ENCODE measurements around the gene MSRB2.
"Not testable (repeated sequence)": the region's sequence is repeated elsewhere in the genome, so short reads cannot be mapped to it uniquely, and the experiment has no call there.

The MSRB2 gene

DNA sequence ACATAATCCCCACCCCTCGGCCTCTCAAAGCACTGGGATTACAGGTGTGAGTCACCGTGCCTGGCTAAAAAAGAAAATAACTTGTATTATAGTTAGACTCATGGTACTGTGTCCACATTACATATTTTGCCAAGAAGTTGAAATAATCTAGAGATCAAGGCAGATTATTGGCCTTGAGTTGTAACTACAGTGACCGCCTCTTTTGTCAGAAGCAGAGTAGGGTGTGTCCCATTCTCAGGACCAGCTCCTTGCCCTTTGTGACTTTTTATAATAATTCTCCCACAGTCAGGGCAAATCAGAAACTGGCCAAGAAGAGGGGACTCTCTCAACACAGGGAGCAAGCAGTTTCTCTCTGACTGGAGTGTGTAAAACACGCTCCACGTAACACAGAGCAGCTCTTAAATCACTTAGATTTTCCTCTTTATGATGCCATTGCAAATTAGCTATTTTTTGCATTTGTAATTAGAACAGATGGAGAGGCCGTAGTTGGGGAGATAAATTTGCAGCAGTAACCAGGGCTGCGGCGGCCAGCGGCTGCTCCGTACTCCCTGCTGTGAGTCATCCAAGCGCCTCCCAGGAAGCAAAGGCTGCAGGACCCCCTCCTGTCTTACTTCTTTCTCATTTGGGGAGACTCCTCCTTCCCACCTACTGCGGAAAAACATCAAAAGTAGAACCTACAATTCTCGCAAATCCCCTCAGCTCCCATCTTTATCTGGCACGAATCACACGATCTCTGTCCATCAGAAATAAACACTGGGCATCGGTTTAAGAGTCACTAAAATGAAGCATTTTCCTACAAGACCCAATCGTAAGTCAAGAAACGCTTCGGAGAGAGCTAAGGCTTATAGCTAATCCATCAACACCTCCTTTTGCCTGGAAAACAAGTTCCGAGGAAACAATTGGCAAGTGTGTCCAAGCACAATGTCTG is 32.1 kb upstream of the MSRB2 start:
- no peaks in the 10 kb centered on the region for H3K36me3 ChIP-seq (ENCODE audit: insufficient read depth, low read depth, low read length)
- H3K27me3 ChIP-seq (ENCODE audit: insufficient read depth, low read length) = no peaks in the 10 kb centered on the region
- H3K27ac ChIP-seq (ENCODE audit: low read length) = no peak overlapping the region
- H3K9ac ChIP-seq (ENCODE audit: low read depth, low read length) = no peak overlapping the region
- no peaks in the 10 kb centered on the region; the same call in 1 of the 2 replicates for H3K9me3 ChIP-seq (ENCODE audit: insufficient read depth, low read depth, low read length)
- H3K4me3 ChIP-seq (ENCODE audit: low read length) = peak overlapping the region; percentile 27; the same call in 1 of the 2 replicates
- peaks cover 35% of the 10 kb centered on the region for H3K4me1 ChIP-seq (ENCODE audit: insufficient read depth, low read length)

- peaks cover 33% of the 10 kb centered on the region for H3K4me1 ChIP-seq (ENCODE audit: insufficient read depth, low read length)
- H3K4me3 ChIP-seq (ENCODE audit: low read length) = no peak overlapping the region
- H3K9ac ChIP-seq (ENCODE audit: low read depth, low read length) = no peak overlapping the region
- no peaks in the 10 kb centered on the region for H3K36me3 ChIP-seq (ENCODE audit: insufficient read depth, low read depth, low read length)
- H3K27ac ChIP-seq (ENCODE audit: low read length) = no peak overlapping the region
- H3K27me3 ChIP-seq (ENCODE audit: insufficient read depth, low read length) = no peaks in the 10 kb centered on the region
- no peaks in the 10 kb centered on the region; the same call in 1 of the 2 replicates for H3K9me3 ChIP-seq (ENCODE audit: insufficient read depth, low read depth, low read length)
Measured at GRCh38 chr10:23063973-23064812, 31.2 kb upstream of the MSRB2 start.

- peaks cover 29% of the 10 kb centered on the region for H3K4me1 ChIP-seq (ENCODE audit: insufficient read depth, low read length)
- H3K9ac ChIP-seq (ENCODE audit: low read depth, low read length); H3K27me3 ChIP-seq (ENCODE audit: insufficient read depth, low read length); H3K36me3 ChIP-seq (ENCODE audit: insufficient read depth, low read depth, low read length); H3K4me3 ChIP-seq (ENCODE audit: low read length); H3K9me3 ChIP-seq (ENCODE audit: insufficient read depth, low read depth, low read length); H3K27ac ChIP-seq (ENCODE audit: low read length): not testable (repeated sequence)
Measured at GRCh38 chr10:23064813-23065114, 30.6 kb upstream of the MSRB2 start.

GRCh38 chr10:23065181-23065948 is 30.0 kb upstream of the MSRB2 start:
- Histone ChIP-seq H3K27ac (ENCODE audit: low read length) (no peak overlapping the region), H3K9me3 (ENCODE audit: insufficient read depth, low read depth, low read length) (no peaks in the 10 kb centered on the region), H3K36me3 (ENCODE audit: insufficient read depth, low read depth, low read length) (no peaks in the 10 kb centered on the region), H3K27me3 (ENCODE audit: insufficient read depth, low read length) (no peaks in the 10 kb centered on the region), H3K4me3 (ENCODE audit: low read length) (no peak overlapping the region), H3K9ac (ENCODE audit: low read depth, low read length) (no peak overlapping the region), H3K4me1 (ENCODE audit: insufficient read depth, low read length) (peaks cover 25% of the 10 kb centered on the region)

DNA sequence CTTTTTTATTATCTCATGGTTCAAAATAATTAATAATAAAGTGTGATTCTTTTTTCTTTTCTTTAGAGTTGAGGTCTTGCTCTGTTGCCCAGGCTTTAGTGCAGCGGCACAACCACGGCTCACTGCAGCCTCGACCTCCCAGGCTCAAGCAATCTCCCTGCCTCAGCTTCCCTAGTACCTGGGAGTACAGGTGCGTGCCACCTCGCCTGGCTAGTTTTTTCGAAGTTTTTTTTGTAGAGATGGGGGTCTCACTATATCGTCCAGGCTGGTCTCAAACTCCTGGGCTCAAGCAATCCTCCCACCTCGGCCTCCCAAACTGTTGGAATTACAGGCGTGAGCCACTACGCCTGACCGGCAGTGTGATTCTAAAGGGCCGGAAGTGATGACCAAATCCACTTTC is 28.0 kb upstream of the MSRB2 start:
- no peaks in the 10 kb centered on the region for H3K36me3 ChIP-seq (ENCODE audit: insufficient read depth, low read depth, low read length)
- no peaks in the 10 kb centered on the region for H3K27me3 ChIP-seq (ENCODE audit: insufficient read depth, low read length)
- no peak overlapping the region for H3K4me3 ChIP-seq (ENCODE audit: low read length)
- H3K9ac ChIP-seq (ENCODE audit: low read depth, low read length) = no peak overlapping the region
- H3K9me3 ChIP-seq (ENCODE audit: insufficient read depth, low read depth, low read length) = no peaks in the 10 kb centered on the region
- H3K27ac ChIP-seq (ENCODE audit: low read length) = no peak overlapping the region
- H3K4me1 ChIP-seq (ENCODE audit: insufficient read depth, low read length) = peaks cover 11% of the 10 kb centered on the region

DNA sequence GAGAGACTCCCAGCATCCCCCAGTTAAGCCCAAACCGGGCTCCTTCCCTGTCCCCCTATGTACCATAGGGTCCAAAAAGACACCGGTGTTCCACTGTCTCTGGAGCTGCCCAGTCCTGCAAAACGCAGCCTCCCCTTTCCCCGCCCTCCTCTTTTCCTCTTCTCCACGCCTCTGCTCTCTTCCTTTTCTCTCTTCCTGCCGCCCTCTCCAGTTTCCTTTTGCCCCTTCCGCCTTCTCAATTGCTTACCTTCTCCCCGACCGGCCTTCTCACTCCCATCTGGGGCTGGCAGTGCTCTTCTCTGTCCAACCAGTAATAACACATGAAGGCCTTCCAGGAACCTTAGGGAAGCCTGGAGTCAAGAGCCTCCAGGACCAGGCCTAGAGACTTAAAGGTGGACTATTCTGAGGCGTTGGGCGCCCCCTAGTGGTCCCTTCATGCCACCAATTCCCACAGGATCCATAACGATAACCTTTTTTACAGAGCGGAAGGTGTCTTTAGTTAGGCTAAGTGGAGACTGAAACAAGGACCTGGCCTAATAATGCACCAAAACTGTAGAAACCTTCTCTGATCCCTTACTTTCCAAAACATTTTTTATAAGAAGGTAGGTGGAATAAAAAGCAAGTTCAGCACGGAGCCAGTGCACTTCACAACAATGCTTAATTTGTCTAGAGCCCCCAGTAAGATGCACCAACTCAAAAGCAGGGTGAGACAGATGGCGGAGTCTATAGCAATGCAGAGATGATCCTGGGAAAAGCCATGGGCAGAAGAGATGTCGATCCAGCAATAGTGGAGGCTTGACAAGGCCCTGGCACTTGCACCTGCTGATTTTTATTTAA is 27.2 kb upstream of the MSRB2 start:
- H3K27me3 ChIP-seq (ENCODE audit: insufficient read depth, low read length) = no peaks in the 10 kb centered on the region
- H3K9ac ChIP-seq (ENCODE audit: low read depth, low read length) = no peak overlapping the region
- H3K4me3 ChIP-seq (ENCODE audit: low read length) = no peak overlapping the region
- H3K9me3 ChIP-seq (ENCODE audit: insufficient read depth, low read depth, low read length) = no peaks in the 10 kb centered on the region
- H3K36me3 ChIP-seq (ENCODE audit: insufficient read depth, low read depth, low read length) = no peaks in the 10 kb centered on the region
- no peak overlapping the region for H3K27ac ChIP-seq (ENCODE audit: low read length)
- peaks cover 8% of the 10 kb centered on the region for H3K4me1 ChIP-seq (ENCODE audit: insufficient read depth, low read length)

DNA sequence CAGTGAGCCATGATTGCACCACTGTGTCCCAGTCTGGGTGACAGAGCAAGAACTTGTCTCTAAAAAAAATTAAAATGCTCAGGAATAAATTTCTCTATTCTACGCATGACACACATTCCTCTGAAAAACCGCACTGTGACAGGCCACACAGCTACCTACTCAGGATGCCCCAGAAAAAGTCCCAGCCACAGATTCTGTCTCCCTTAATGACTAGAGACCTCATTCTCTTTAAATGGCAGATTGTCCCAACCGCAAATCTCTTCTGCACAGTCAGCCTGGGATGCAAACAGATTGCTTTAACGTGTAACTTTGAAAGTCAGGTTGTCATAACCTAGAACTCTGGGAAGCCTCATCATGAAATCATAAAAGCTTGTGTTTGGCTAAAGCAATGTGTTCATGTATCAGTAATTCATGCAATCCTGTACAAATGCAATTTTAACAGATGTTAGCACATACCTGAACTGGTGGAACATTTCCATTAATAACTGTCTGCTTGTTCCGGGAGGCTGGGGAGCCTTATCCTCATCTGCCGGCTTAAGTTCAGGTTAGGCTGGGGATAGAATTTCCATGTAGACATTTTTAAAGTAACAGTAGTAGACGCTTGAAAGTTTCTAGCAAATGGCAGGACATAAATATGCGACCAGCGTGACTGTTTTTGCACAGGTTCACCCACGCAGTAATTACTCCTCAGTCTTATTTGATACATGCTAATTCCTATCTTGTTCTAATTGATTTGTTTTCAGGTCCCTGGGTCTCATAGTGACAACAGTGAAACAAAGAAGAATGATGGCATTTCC is 26.2 kb upstream of the MSRB2 start:
- Histone ChIP-seq H3K4me3 (ENCODE audit: low read length) (no peak overlapping the region), H3K27ac (ENCODE audit: low read length) (no peak overlapping the region)

GRCh38 chr10:23070092-23070912 is 25.1 kb upstream of the MSRB2 start:
- H3K4me3 ChIP-seq (ENCODE audit: low read length); H3K27ac ChIP-seq (ENCODE audit: low read length); H3K36me3 ChIP-seq (ENCODE audit: insufficient read depth, low read depth, low read length); H3K9ac ChIP-seq (ENCODE audit: low read depth, low read length); H3K4me1 ChIP-seq (ENCODE audit: insufficient read depth, low read length); H3K9me3 ChIP-seq (ENCODE audit: insufficient read depth, low read depth, low read length); H3K27me3 ChIP-seq (ENCODE audit: insufficient read depth, low read length): not testable (repeated sequence)

More for the DNA sequence above, 26.2 kb upstream of the MSRB2 start:
- no peaks in the 10 kb centered on the region for H3K9me3 ChIP-seq (ENCODE audit: insufficient read depth, low read depth, low read length)
- H3K27me3 ChIP-seq (ENCODE audit: insufficient read depth, low read length) = no peaks in the 10 kb centered on the region
- H3K9ac ChIP-seq (ENCODE audit: low read depth, low read length) = no peak overlapping the region
- no peaks in the 10 kb centered on the region for H3K36me3 ChIP-seq (ENCODE audit: insufficient read depth, low read depth, low read length)
- H3K4me1 ChIP-seq (ENCODE audit: insufficient read depth, low read length) = no peaks in the 10 kb centered on the region

- no peaks in the 10 kb centered on the region for H3K4me1 ChIP-seq (ENCODE audit: insufficient read depth, low read length)
Measured at GRCh38 chr10:23070913-23071218, 24.5 kb upstream of the MSRB2 start.

DNA sequence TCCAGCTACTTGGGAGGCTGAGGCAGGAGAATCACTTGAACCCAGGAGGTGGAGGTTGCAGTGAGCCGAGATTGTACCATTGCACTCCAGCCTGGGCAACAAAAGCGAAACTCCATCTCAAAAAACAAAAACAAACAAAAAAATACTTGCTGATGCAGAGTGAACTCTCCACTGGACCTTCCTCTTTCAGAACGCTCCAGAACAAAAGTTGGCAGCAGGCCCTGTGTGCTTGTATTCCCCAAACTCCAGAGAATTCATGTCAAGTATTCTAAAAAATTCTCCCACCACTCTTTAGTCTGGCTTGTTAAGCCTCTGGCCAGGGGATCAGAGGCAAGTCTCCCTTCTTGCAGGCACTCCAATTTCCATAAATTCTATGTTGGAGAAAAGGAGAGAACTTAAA is 22.8 kb upstream of the MSRB2 start:
- not testable (repeated sequence) for H3K27ac ChIP-seq (ENCODE audit: low read length); H3K9me3 ChIP-seq (ENCODE audit: insufficient read depth, low read depth, low read length); H3K9ac ChIP-seq (ENCODE audit: low read depth, low read length); H3K4me3 ChIP-seq (ENCODE audit: low read length); H3K36me3 ChIP-seq (ENCODE audit: insufficient read depth, low read depth, low read length); H3K27me3 ChIP-seq (ENCODE audit: insufficient read depth, low read length); H3K4me1 ChIP-seq (ENCODE audit: insufficient read depth, low read length)

More at GRCh38 chr10:23070913-23071218, 24.5 kb upstream of the MSRB2 start:
- Histone ChIP-seq H3K9me3 (ENCODE audit: insufficient read depth, low read depth, low read length) (no peaks in the 10 kb centered on the region), H3K36me3 (ENCODE audit: insufficient read depth, low read depth, low read length) (no peaks in the 10 kb centered on the region), H3K27ac (ENCODE audit: low read length) (no peak overlapping the region), H3K27me3 (ENCODE audit: insufficient read depth, low read length) (no peaks in the 10 kb centered on the region), H3K4me3 (ENCODE audit: low read length) (no peak overlapping the region), H3K9ac (ENCODE audit: low read depth, low read length) (no peak overlapping the region)

Data from iPS-20b (cell line).